ENCODE data around the gene CNIH1. TPM values are rescaled to one million over a fixed set of nuclear protein-coding genes. Genes with fewer than 3 reads are reported as not detected.

Gene CNIH1
- total and polyA plus RNA-seq, 9 donors: 53.5 to 203 (median 67.0) TPM

- TF ChIP-seq CTCF (IDR thresholded peaks at IDR 0.05) (no peak), POLR2A (IDR thresholded peaks at IDR 0.05) (no peak), EP300 (IDR thresholded peaks at IDR 0.05) (no peak)
- no peaks in the 10 kb centered on the region for H3K27me3 ChIP-seq
- intact Hi-C loops (cut with DNase I): loop anchor here in 1 of 4 donors (1.0 kb wide), 1 partner anchor 48 kb away; the partner anchor contains the start of gene CNIH1
- H3K9me3 ChIP-seq: no peaks in the 10 kb centered on the region
- H3K36me3 ChIP-seq: no peaks in the 10 kb centered on the region
- WGBS, 3 donors: 4 to 8% (median 5%) methylated on average over 5 of the region's 5 CpGs
- no peak for DNase-seq
- peak overlapping the region; percentile 62 to 89 for H3K27ac ChIP-seq
- peaks cover 9% of the 10 kb centered on the region for H3K4me1 ChIP-seq (ENCODE audit: insufficient read depth)
- H3K4me3 ChIP-seq: peak overlapping the region; percentile 93
Measured at GRCh38 chr14:54489318-54489683, 48.1 kb upstream of the CNIH1 start.

GRCh38 chr14:54488646-54489317 lies 47.6 kb upstream of the CNIH1 start, which contains the start of gene GMFB:
Gene GMFB (minus strand): TSS chr14:54488980. CDS start chr14:54488927, 53 bp downstream.
- intact Hi-C loops (cut with DNase I): loop anchor here in 1 of 4 donors (1.0 kb wide), 1 partner anchor 47 kb away; the partner anchor contains the start of gene CNIH1
- Histone ChIP-seq H3K27me3 (no peaks in the 10 kb centered on the region), H3K27ac (peak within 1 kb of the TSS; percentile 81 to 89), H3K9me3 (no peaks in the 10 kb centered on the region), H3K4me3 (peak within 1 kb of the TSS; percentile 93), H3K36me3 (no peaks in the 10 kb centered on the region), H3K4me1 (ENCODE audit: insufficient read depth) (peaks cover 9% of the 10 kb centered on the region)
- peak; percentile 89 to 95 (median 92) for DNase-seq
- WGBS, 3 donors: 0 to 1% (median 0%) methylated on average over 44 to 51 of the region's 51 CpGs
- TF ChIP-seq EP300 (IDR thresholded peaks at IDR 0.05) (no peak), CTCF (IDR thresholded peaks at IDR 0.05) (peak in 1 of 3 donors; percentile 29), POLR2A (IDR thresholded peaks at IDR 0.05) (peak; percentile 70)

GRCh38 chr14:54488318-54488645 lies 47.1 kb upstream of the CNIH1 start:
- Histone ChIP-seq H3K27ac (peak overlapping the region; percentile 81 to 89), H3K36me3 (no peaks in the 10 kb centered on the region), H3K9me3 (no peaks in the 10 kb centered on the region), H3K4me1 (ENCODE audit: insufficient read depth) (peaks cover 9% of the 10 kb centered on the region), H3K4me3 (peak overlapping the region; percentile 93), H3K27me3 (no peaks in the 10 kb centered on the region)
- no peak for TF ChIP-seq POLR2A (IDR thresholded peaks at IDR 0.05)
- no peak for TF ChIP-seq EP300 (IDR thresholded peaks at IDR 0.05)
- no peak for TF ChIP-seq CTCF (IDR thresholded peaks at IDR 0.05)
- intact Hi-C loops (cut with DNase I): no loop called here
- 1 to 2% (median 1%) methylated on average over 9 of the region's 9 CpGs for WGBS, 3 donors
- DNase-seq: no peak

- Histone ChIP-seq H3K4me1 (ENCODE audit: insufficient read depth) (peaks cover 9% of the 10 kb centered on the region), H3K36me3 (no peaks in the 10 kb centered on the region), H3K4me3 (peak overlapping the region; percentile 93), H3K27me3 (no peaks in the 10 kb centered on the region), H3K27ac (no peak overlapping the region), H3K9me3 (no peaks in the 10 kb centered on the region)
- TF ChIP-seq EP300 (IDR thresholded peaks at IDR 0.05): no peak
- TF ChIP-seq POLR2A (IDR thresholded peaks at IDR 0.05): no peak
- no peak for TF ChIP-seq CTCF (IDR thresholded peaks at IDR 0.05)
- DNase-seq: no peak
- WGBS, 3 donors: 19 to 20% (median 19%) methylated on average over 4 of the region's 4 CpGs
- intact Hi-C loops (cut with DNase I): no loop called here
Measured at GRCh38 chr14:54487771-54488170, 46.6 kb upstream of the CNIH1 start.

Measured in ovary (tissue), 9 donors.